PC-9 (cell line): Measurements from ENCODE around the gene TMEM106A. TPM values are rescaled to one million over a fixed set of nuclear protein-coding genes. Genes with fewer than 3 reads are reported as not detected.
A peak's percentile ranks its signal among the peaks of the same experiment; 100 is the strongest.

Experiments
- BruUV-seq: library from RNA; stranded (reverse); fragments of 400-500 nt; replicated peaks from 2 replicates; lab custom pipeline; 2021; lab: Mats Ljungman, UMichigan
- CTCF ChIA-PET: fragments of 300-600 bp; sonication (Branson Sonifier 250); formaldehyde crosslinking; loops from one replicate; lab custom pipeline; 2022; ENCODE audit warnings: antibody characterized with exemption; lab: Charles Lee
- POLR2A ChIA-PET: fragments of 300-600 bp; sonication (Branson Sonifier 250); formaldehyde crosslinking; loops from one replicate; lab custom pipeline; 2022; ENCODE audit warnings: antibody characterized with exemption; ENCODE audit not compliant: unreplicated experiment; lab: Charles Lee
- DNase-seq, 2 experiments: peaks; one replicate each; pipeline versions ENCODE4 v3.0.0 to v3.0.0-alpha.2; 2015 to 2022; ENCODE audit warnings: mixed read lengths in 1 of 2
- H2AFZ ChIP-seq: fragments of 200-600 bp; sonication (generic); 2 replicates; pipeline ENCODE4 v1.8.1; 2017; ENCODE audit warnings: antibody characterized with exemption
- H3F3A ChIP-seq: fragments of 200-600 bp; sonication (generic); 2 replicates; pipeline ENCODE4 v1.8.1; 2017; ENCODE audit warnings: antibody characterized with exemption, mild to moderate bottlenecking, low read depth; ENCODE audit not compliant: insufficient read depth
- H3K27ac ChIP-seq: fragments of 200-600 bp; sonication (generic); 2 replicates; pipeline ENCODE4 v1.6.1; 2016; ENCODE audit warnings: mixed run types
- H3K27me3 ChIP-seq: fragments of 200-600 bp; sonication (generic); 2 replicates; pipeline ENCODE4 v1.6.1; 2016; ENCODE audit warnings: low read depth, mixed run types; ENCODE audit not compliant: insufficient read depth
- H3K36me3 ChIP-seq: fragments of 200-600 bp; sonication (generic); 2 replicates; pipeline ENCODE4 v1.6.1; 2016; ENCODE audit warnings: low read depth, mixed run types
- H3K4me1 ChIP-seq: fragments of 200-600 bp; sonication (generic); replicated peaks from 2 replicates; pipeline ENCODE4 v1.6.1; 2016; ENCODE audit warnings: mixed run types; ENCODE audit not compliant: insufficient read depth
- H3K4me2 ChIP-seq: fragments of 200-600 bp; sonication (generic); 2 replicates; pipeline ENCODE4 v1.6.1; 2017; ENCODE audit warnings: mixed run types
- H3K4me3 ChIP-seq: fragments of 200-600 bp; sonication (generic); 2 replicates; pipeline ENCODE4 v1.6.1; 2016; ENCODE audit warnings: mixed run types
- H3K79me2 ChIP-seq: fragments of 200-600 bp; sonication (generic); 2 replicates; pipeline ENCODE4 v1.6.1; 2017; ENCODE audit warnings: low read depth, mixed run types
- H3K9me2 ChIP-seq: fragments of 200-600 bp; sonication (generic); 2 replicates; pipeline ENCODE4 v1.8.1; 2017; ENCODE audit warnings: mild to moderate bottlenecking; ENCODE audit not compliant: insufficient read depth
- H3K9me3 ChIP-seq: fragments of 200-600 bp; sonication (generic); 2 replicates; pipeline ENCODE4 v1.8.1; 2016; ENCODE audit warnings: low read depth; ENCODE audit not compliant: insufficient read depth
- H4K20me1 ChIP-seq: fragments of 200-600 bp; sonication (generic); 2 replicates; pipeline ENCODE4 v1.8.1; 2017; ENCODE audit not compliant: insufficient read depth
- EZH2 ChIP-seq: fragments of 200-600 bp; sonication (generic); IDR thresholded peaks from 2 replicates; pipeline ENCODE4 v1.8.0; 2017; ENCODE audit warnings: antibody characterized with exemption, low read depth
- intact Hi-C: fragments of 100-400 bp; cut with micrococcal nuclease; formaldehyde crosslinking; loops from one replicate; pipeline ENCODE4 v1.10.0; 2022; ENCODE audit not compliant: unreplicated experiment
- total RNA-seq: library from RNA; stranded (reverse); gene quantifications from 2 replicates; pipeline ENCODE4 v1.2.3, GENCODE V29; 2021
- TF ChIP-seq, protein P1 (sequence below): fragments of 200-600 bp; sonication (generic); conservative IDR thresholded peaks from 2 replicates; pipeline ENCODE4 v1.6.1; 2017; ENCODE audit warnings: mixed run types, antibody characterized with exemption, mild to moderate bottlenecking, moderate library complexity

Gene TMEM106A
- total RNA-seq, 1 experiment from 2014 or later = 8.3 TPM

DNA sequence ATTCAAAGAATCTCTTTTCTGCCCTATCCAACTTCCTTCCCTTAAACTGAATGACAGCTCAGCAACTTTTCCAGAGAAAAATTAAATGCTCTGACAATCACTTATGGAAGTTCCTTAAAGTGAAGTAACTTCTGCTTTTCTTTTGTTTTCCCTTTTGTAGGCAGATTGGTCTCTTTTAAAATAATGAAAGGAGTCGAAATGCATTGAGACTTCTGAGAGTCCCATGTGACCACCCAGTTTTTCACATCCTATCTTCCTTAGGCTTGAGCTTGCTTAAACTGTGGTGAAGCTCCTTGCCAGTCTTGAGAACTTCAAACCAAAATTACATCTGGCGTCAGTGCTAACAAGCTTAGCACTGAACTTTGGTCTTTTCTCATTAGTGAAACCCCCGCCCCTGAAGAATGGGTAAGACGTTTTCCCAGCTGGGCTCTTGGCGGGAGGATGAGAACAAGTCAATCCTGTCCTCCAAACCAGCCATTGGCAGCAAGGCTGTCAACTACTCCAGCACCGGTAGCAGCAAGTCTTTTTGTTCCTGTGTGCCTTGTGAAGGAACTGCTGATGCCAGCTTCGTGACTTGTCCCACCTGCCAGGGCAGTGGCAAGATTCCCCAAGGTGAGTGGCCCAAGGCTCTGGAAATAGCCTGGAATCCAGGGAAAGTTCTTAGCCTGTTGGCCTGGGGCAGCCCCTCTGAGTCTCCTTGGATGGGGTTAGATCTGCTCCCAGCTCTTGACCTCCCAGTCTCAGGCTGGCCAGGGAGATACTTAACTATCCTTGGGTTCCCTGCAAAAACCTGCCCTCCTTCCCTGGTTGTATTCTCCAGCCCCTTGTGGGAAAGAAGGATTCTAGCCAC is 1.2 kb downstream of the TMEM106A start:
- Histone ChIP-seq H2AFZ (no peak overlapping the region; the same call in 1 of the 2 replicates), H3K79me2 (no peaks in the 10 kb centered on the region), H3K36me3 (peaks cover 15% of the 10 kb centered on the region; the same call in 1 of the 2 replicates), H4K20me1 (no peaks in the 10 kb centered on the region), H3K9me2 (no peaks in the 10 kb centered on the region), H3K4me1 (peaks cover 16% of the 10 kb centered on the region), H3K4me3 (peak overlapping the region; percentile 70; the same call in 1 of the 2 replicates), H3K9me3 (no peaks in the 10 kb centered on the region), H3F3A (peaks cover 31% of the 10 kb centered on the region), H3K4me2 (peak overlapping the region; percentile 86), H3K27me3 (no peaks in the 10 kb centered on the region), H3K27ac (no peak overlapping the region)
- no TSS peak for BruUV-seq
- no peak for DNase-seq
- intact Hi-C loops = no loop called here
- no peak for TF ChIP-seq EZH2
- TF ChIP-seq, protein P1, sequence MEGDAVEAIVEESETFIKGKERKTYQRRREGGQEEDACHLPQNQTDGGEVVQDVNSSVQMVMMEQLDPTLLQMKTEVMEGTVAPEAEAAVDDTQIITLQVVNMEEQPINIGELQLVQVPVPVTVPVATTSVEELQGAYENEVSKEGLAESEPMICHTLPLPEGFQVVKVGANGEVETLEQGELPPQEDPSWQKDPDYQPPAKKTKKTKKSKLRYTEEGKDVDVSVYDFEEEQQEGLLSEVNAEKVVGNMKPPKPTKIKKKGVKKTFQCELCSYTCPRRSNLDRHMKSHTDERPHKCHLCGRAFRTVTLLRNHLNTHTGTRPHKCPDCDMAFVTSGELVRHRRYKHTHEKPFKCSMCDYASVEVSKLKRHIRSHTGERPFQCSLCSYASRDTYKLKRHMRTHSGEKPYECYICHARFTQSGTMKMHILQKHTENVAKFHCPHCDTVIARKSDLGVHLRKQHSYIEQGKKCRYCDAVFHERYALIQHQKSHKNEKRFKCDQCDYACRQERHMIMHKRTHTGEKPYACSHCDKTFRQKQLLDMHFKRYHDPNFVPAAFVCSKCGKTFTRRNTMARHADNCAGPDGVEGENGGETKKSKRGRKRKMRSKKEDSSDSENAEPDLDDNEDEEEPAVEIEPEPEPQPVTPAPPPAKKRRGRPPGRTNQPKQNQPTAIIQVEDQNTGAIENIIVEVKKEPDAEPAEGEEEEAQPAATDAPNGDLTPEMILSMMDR = no peak
- ChIA-PET CTCF (interaction anchor here (0.5 kb wide), 1 partner anchor 97 kb away, joined by 4 read pairs; no protein-coding TSS in a partner anchor), POLR2A (interaction anchor here (0.6 to 2.1 kb wide), 5 partner anchors 15 to 509 kb away, joined by 4 to 14 read pairs (median 7); no protein-coding TSS in a partner anchor)

- no TSS peak for BruUV-seq
- Histone ChIP-seq H3K4me3 (no peak overlapping the region), H3K79me2 (no peaks in the 10 kb centered on the region), H3F3A (peaks cover 31% of the 10 kb centered on the region), H2AFZ (no peak overlapping the region), H3K27me3 (no peaks in the 10 kb centered on the region), H3K36me3 (peaks cover 10% of the 10 kb centered on the region; the same call in 1 of the 2 replicates), H3K27ac (no peak overlapping the region), H3K4me1 (peaks cover 16% of the 10 kb centered on the region), H3K9me2 (no peaks in the 10 kb centered on the region), H3K4me2 (no peak overlapping the region), H3K9me3 (no peaks in the 10 kb centered on the region), H4K20me1 (no peaks in the 10 kb centered on the region)
- ChIA-PET CTCF (interaction anchor here (0.5 kb wide), 1 partner anchor 97 kb away, joined by 4 read pairs; no protein-coding TSS in a partner anchor), POLR2A (no interaction called here)
- DNase-seq = no peak
- intact Hi-C loops = no loop called here
- TF ChIP-seq, protein P1 = no peak
- TF ChIP-seq EZH2 = no peak
These were observed 1.9 kb downstream of the TMEM106A start for GRCh38 chr17:43213545-43213944.

DNA sequence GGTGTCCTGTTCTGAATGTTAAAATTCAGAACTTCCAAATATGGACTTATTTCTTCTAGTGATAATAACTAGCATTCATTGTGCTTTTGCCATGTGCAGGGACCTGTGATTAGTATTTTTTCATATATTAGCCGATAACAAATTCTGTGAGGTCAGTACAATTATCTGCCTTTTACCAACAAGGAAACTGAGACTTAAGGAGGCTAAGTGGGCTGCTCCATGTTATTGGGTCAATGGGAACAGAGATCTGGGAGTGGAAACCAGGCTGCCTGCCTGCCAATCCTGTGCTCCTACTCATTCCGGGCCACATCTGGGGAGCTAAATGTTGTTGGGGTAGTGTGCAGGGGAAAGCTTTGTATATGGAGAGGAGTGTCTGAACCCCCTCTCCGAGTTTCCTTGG is 3.7 kb downstream of the TMEM106A start:
- no peaks in the 10 kb centered on the region for H3K79me2 ChIP-seq
- H2AFZ ChIP-seq = no peak overlapping the region
- H4K20me1 ChIP-seq = no peaks in the 10 kb centered on the region
- ChIA-PET POLR2A (no interaction called here), CTCF (no interaction called here)
- no peak for DNase-seq
- peaks cover 25% of the 10 kb centered on the region for H3F3A ChIP-seq
- H3K4me3 ChIP-seq = no peak overlapping the region
- intact Hi-C loops = no loop called here
- no peaks in the 10 kb centered on the region for H3K9me3 ChIP-seq
- BruUV-seq = no TSS peak
- no peak overlapping the region for H3K4me2 ChIP-seq
- 0 out of 2 replicates have a peak, but pooled peaks cover 1% of the 10 kb centered on the region for H3K36me3 ChIP-seq
- H3K4me1 ChIP-seq = peaks cover 10% of the 10 kb centered on the region
- H3K27ac ChIP-seq = no peak overlapping the region
- H3K9me2 ChIP-seq = no peaks in the 10 kb centered on the region
- TF ChIP-seq, protein P1 = no peak
- no peak for TF ChIP-seq EZH2
- no peaks in the 10 kb centered on the region for H3K27me3 ChIP-seq
